Activated gamma-delta T cell treated with Interleukin-2 at 50 U/mL for 16 hours (primary cell): ENCODE results near the gene KIF18A.
"Not testable (repeated sequence)": the region's sequence is repeated elsewhere in the genome, so short reads cannot be mapped to it uniquely, and the experiment has no call there.

ENCODE experiments used
- DNase-seq: peaks from one replicate; pipeline ENCODE4 v3.0.0-alpha.2; 2020

Gene KIF18A

GRCh38 chr11:28107750-28108618, at the start of gene KIF18A, which contains the start of gene METTL15:
TSS of gene KIF18A (minus strand) at chr11:28108156. CDS start at chr11:28097947, 10,209 bp downstream.
TSS of gene METTL15 (plus strand) at chr11:28108388. CDS start at chr11:28113335, 4,947 bp downstream.
- peak; percentile 98 for DNase-seq

- no peak for DNase-seq
Measured at GRCh38 chr11:28153586-28153985, 45.6 kb upstream of the KIF18A start.

GRCh38 chr11:28152743-28153142, 44.8 kb upstream of the KIF18A start:
- no peak for DNase-seq

DNA sequence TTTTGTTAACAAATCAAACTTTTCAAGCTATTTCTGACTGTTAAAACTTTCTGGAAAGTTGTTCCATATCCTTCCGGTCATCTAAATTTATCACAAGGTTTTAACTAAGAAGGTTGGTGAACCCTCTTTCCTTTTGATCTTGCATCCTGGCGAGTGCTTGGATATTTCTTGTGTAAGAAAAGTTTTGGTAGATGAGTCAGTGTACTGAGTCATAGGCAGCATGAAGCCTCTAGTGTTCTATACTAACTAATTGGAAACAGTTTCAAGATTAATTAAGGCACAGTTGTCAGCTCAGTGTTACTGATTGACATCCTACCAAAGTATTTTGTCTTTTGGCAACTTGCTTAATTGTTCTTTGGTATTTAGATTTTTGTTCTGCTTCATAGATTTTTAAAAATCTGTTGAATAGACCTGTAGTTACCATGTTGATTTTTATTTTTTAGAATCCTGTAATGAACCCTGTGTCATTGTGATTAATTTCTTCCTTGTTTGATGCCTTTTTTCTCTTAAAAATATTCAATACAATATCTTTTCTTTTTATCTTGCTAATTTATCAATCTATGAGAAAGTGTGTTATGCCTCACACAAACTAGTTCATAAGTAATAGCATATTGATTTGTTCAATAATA, 38.3 kb upstream of the KIF18A start:
- no peak for DNase-seq

DNA sequence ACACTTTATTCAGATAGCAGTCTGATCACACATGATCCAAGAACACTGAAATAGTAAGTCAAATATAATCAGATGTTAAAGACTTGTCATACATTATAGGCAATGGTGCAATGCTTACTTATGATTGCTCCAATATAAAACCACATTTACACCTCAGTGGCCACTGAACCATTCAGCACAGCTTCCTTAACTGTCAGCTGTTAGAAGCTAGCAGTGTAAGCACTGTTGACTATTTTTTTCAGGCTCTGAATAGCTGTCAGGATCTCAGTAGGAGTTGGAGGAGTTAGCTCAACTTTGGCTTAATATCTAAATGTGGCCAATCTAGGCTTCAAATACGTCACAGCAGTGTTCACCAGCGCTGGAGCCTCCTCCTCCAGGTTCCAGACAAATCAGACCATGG, 36.9 kb upstream of the KIF18A start:
- DNase-seq, result no peak

DNA sequence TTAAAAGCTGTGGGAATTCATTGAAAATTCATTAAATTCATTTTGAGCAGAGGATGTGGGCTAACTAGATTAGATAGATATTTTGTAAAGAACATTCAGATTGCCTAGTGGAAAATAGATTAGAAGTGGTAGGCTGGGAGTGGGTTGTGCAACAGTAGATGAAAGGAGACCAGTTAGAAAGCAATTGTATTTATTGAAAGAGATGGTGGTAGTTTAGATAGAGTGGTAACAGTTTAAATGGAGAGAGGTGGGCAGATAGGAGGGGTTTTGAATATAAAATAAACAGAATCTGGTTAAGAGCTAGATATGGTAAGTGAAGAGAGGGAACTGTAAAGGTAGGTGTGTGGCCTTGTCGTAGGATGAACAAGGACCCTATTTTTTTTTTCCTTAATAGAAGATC, 34.8 kb upstream of the KIF18A start:
- DNase-seq, result no peak

GRCh38 chr11:28140689-28141455, 32.9 kb upstream of the KIF18A start:
- no peak for DNase-seq

DNA sequence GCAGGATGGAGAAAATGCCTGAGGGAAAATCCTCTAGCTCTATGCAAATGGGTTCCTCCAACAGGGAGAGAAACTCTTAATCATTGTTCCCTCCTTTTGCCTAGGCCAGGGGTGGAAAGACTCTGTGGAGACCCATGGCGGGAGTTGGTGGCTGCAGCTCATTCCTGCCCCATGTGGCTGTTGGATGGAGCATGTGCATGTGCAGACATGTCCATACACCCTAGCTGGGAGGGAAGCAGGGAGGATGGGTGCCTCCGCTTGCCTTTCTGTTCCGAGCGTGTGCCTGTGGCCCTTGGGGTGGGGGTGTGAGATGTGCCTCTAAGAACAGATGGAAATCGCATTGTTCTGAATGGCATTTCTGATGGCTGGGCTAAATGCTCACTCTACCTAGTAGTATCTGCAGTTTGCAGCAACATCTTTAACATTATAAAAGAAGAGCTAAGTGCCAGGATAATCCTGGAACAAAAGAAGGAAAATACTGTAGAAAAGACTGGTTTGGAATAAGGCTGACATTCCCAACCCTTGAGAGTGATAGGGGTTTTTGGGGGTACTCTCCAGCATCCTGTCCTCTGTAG, 32.0 kb upstream of the KIF18A start:
- DNase-seq, result no peak

GRCh38 chr11:28137832-28138231, 29.9 kb upstream of the KIF18A start:
- DNase-seq, result no peak

DNA sequence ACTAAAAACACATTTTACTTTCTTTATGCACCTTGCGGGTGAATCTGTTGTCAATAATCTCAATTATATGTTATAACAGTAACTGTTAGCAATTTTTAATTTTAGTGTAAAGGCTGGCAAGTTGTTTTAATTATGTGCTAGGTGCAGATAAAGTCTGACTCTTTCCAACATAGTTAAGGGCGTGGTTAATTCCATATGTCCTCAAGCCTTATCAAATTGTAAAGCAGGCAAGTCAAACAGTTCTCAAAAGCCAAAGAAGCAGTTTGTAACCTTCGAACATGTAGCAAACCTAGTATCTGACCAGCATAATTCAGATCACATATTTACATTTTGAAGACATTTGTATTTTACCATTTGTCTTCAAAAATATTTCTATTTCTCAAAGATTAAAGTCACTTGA, 29.4 kb upstream of the KIF18A start:
- no peak for DNase-seq

- not testable (repeated sequence) for DNase-seq
Measured at GRCh38 chr11:28136157-28136556, 28.2 kb upstream of the KIF18A start.

DNA sequence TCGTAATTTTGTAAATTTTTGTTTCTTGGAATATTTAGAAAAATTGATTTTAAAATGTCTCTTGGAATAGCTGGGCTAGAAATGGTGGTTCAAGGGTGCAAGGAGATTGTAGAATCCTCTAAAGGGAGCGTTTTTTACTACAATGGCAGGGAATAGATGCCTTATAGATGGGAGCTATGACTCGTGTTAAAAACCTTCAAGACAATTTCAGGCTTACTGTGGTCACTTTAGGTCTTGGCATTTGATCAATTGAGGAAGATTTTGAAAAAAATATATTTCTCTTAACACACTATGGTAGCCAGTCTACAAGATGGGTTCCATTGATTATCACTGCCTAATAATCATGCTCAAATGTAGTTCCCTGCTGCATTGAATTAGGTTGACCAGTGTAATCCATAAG, 25.2 kb upstream of the KIF18A start:
- DNase-seq, result no peak

DNA sequence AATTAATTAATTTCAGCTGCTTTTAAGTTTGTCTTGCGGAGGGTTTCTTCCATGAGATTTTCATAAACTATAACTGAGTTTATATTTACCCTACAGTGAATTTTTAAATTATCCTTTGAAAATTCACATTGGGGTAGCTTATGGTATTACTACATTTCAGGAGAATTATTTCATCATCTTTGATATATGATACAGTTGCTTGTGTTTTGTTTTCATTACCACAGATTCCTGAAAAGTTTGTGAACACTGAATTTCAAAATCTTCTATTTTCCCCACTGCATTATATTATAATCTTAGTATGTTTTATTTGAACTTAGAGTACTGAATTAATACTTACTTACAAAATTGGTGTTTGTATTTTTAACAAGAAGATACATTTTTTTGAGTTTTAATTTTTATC, 24.6 kb upstream of the KIF18A start:
- DNase-seq, result no peak

DNA sequence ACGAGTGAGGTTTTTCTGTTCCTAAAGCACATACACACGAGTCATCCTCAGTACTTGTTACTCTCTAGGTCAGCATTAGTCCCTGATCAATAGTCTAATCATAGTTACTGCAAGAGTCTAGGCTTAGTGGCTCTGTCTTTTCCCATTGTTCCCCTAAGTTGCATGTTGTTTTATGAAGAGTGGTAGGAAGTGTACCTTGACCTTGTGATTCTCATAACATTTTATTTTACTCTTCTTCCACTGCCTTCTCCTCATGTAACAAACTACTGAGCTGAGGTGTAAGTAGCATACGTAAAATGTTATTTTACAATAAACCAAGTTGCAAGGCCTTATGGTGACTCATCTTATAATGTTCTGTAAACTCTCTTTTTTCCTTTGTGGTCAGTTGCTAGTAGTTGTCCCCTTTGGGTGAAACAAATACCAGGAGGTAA, 15.2 kb upstream of the KIF18A start:
- DNase-seq, result no peak

- no peak for DNase-seq
Measured at GRCh38 chr11:28117712-28118111, 9.8 kb upstream of the KIF18A start.

DNA sequence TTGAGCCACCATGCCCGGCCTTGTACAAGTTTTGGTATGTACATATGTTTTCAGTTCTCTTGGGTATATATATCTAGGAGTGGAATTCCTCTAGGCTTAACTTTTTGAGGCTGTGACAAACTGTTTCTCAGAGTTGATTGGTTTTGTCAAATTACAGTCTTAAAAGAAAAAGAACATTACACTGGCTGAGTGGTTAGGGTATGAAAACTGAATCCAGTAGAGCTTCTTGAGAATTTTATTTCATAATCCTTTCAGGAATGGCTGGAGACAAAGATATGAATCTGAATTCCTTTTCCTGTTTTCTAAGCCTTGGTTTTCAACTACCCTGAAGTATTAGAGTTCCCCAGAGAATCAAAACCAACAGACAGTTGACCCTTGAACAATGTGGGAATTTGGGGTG, 6.8 kb upstream of the KIF18A start:
- no peak for DNase-seq

- no peak for DNase-seq
Measured at GRCh38 chr11:28114116-28114515, 6.2 kb upstream of the KIF18A start.

- no peak for DNase-seq
Measured at GRCh38 chr11:28110821-28111200, 2.9 kb upstream of the KIF18A start.

DNA sequence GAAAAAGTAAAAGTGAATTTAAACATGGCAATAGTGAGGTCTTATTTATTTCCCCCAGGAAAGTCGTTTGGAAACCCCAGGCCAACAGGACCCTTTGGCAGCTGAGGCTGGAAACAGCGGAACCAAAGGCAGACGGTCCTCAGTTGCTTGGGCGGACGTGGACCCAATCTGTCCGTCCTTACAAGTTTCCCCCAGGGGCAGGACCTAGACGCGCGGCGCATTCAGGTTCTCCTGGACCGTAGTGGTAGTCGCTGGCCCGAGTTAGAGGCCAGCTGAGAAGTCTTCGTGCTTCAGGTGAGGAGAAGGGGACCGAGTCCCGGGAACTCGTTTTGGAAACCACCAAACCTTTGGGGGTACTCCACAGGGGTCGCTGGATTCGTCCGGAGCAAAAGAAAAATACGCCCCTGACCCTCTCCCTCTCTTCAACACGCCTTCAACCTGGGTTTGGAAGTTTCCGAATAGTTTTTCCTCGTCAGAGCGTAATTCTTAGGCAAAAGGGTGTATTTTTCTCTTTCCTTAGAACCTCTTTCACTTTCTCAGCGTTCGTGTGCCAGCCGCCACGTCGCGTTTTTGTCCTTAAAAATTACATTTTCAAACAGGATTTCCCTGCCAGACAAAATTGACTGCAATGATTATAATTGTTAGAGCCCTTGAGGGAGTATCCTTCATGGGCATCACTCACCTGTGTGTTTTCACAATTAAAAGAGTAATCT, 2.3 kb upstream of the KIF18A start:
- DNase-seq, result peak; percentile 51

DNA sequence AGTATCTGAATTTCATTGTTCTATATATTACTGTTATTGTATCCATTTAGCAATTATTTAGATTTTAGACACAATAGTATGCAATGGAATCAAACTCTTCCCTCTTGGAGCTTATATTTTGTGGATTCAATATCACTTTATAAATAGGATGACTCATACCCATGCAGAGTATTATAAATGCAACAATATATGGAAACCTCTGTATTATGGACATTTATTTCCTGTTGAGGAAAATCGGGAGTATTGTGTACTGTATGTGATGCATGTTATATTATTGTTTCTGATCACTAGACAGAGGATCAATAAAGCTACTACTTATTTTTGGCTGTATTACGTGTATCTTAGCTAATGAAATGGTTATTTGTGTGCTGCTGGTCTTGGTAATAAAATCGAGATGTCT, 1.0 kb upstream of the KIF18A start:
- DNase-seq, result no peak

DNA sequence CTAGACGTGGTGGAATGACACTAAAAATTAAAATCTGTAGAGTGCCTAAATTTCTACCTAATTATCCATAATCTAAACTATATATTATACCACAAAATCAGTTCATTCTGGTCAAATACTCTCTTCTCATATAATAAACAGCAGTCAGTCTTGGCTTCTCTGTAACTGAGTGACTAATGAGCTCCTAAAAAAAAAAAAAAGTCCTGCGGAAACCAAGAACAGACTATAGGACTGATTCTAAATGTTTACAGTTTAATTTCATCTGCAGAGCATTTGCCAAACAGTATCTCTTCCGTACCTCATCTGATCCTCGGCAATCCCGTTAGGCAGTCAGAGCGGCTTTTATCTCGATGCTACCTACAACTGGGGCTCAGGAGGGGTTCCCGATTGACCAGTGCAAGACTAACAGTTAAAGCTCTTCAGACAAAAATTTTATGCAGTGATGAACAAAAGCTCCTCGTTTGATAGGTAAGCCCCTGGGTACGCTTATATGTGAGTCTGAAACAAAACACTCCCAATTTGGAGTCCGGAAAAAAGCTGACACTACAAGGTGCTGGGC, 686 bp downstream of the KIF18A start:
- DNase-seq, result no peak

- no peak for DNase-seq
Measured at GRCh38 chr11:28106353-28107043, 1.5 kb downstream of the KIF18A start.
